Smooth muscle cell (in vitro differentiated cells): ENCODE results near the gene RPS16. TPM values are rescaled to one million over a fixed set of nuclear protein-coding genes. Genes with fewer than 3 reads are reported as not detected.

ENCODE experiments used
- DNase-seq: peaks from one replicate; lab custom pipeline; 2025; ENCODE audit not compliant: unreplicated experiment; lab: John Stamatoyannopoulos, UW
- H2AFZ ChIP-seq: fragments of 200-600 bp; sonication (generic); 2 replicates; pipeline ENCODE4 v1.6.0; 2016; ENCODE audit warnings: antibody characterized with exemption, low read depth, mild to moderate bottlenecking
- H3F3A ChIP-seq: fragments of 200-600 bp; sonication (generic); 2 replicates; pipeline ENCODE4 v1.6.0; 2017; ENCODE audit warnings: antibody characterized with exemption, low read depth
- H3K27ac ChIP-seq: fragments of 200-600 bp; sonication (generic); 2 replicates; pipeline ENCODE4 v1.5.1; 2016; ENCODE audit warnings: low read depth, mild to moderate bottlenecking
- H3K27me3 ChIP-seq: fragments of 200-600 bp; sonication (generic); 2 replicates; pipeline ENCODE4 v1.6.1; 2016; ENCODE audit warnings: low read depth, mild to moderate bottlenecking
- H3K36me3 ChIP-seq: fragments of 200-600 bp; sonication (generic); 2 replicates; pipeline ENCODE4 v1.5.1; 2016; ENCODE audit warnings: low read depth
- H3K4me1 ChIP-seq: fragments of 200-600 bp; sonication (generic); 2 replicates; pipeline ENCODE4 v1.5.1; 2016; ENCODE audit warnings: low read depth
- H3K4me2 ChIP-seq: fragments of 200-600 bp; sonication (generic); 2 replicates; pipeline ENCODE4 v1.6.0; 2016; ENCODE audit warnings: mild to moderate bottlenecking
- H3K4me3 ChIP-seq: fragments of 200-600 bp; sonication (generic); 2 replicates; pipeline ENCODE4 v1.5.1; 2016; ENCODE audit warnings: mild to moderate bottlenecking
- H3K79me2 ChIP-seq: fragments of 200-600 bp; sonication (generic); 2 replicates; pipeline ENCODE4 v1.6.0; 2016; ENCODE audit warnings: low read depth, mild to moderate bottlenecking
- H3K9ac ChIP-seq: fragments of 200-600 bp; sonication (generic); 2 replicates; pipeline ENCODE4 v1.6.0; 2016; ENCODE audit warnings: low read depth
- H3K9me3 ChIP-seq: fragments of 200-600 bp; sonication (generic); replicated peaks from 2 replicates; pipeline ENCODE4 v1.5.1; 2016; ENCODE audit warnings: low read depth
- H4K20me1 ChIP-seq: fragments of 200-600 bp; sonication (generic); 2 replicates; pipeline ENCODE4 v1.6.0; 2016; ENCODE audit warnings: low read depth
- CTCF ChIP-seq: fragments of 200-600 bp; sonication (generic); IDR thresholded peaks from 2 replicates; pipeline ENCODE4 v1.5.1; 2017; ENCODE audit warnings: borderline replicate concordance, mild to moderate bottlenecking, antibody characterized with exemption; ENCODE audit not compliant: insufficient read depth, poor library complexity, severe bottlenecking
- WGBS: methylation state at CpG from one replicate; pipeline ENCODE4 v1.1.7; 2016; ENCODE audit warnings: low lambda C conversion rate; 5-methylcytosine and 5-hydroxymethylcytosine counted together
- polyA plus RNA-seq: library from polyadenylated mRNA; unstranded; fragments of >200 nt; fragmentation: Nextera tagmentation; extraction: Ambion mirVana; gene quantifications from 2 replicates; pipeline ENCODE4 v1.2.1, GENCODE V29; 2016
- total RNA-seq: library from RNA; depleted of rRNA; stranded (reverse); fragments of >200 nt; gene quantifications from 2 replicates; pipeline ENCODE4 v1.2.3, GENCODE V29; 2014

The RPS16 gene
- total and polyA plus RNA-seq, 2 experiments from 2014 or later: 97.1 to 539 TPM

GRCh38 chr19:39433480-39434079 is 2.2 kb downstream of the RPS16 start:
- TF ChIP-seq CTCF: no peak
- DNase-seq: no peak
- WGBS: 97% methylated on average over 8 of the region's 8 CpGs
- Histone ChIP-seq H3K4me3 (no peak overlapping the region), H2AFZ (no peak overlapping the region), H4K20me1 (peaks cover 24% of the 10 kb centered on the region), H3K9me3 (no peaks in the 10 kb centered on the region), H3F3A (peaks cover 39% of the 10 kb centered on the region), H3K79me2 (peaks cover 32% of the 10 kb centered on the region), H3K9ac (peak overlapping the region; percentile 95), H3K4me2 (no peak overlapping the region), H3K27me3 (no peaks in the 10 kb centered on the region), H3K36me3 (peaks cover 15% of the 10 kb centered on the region), H3K4me1 (peaks cover 27% of the 10 kb centered on the region), H3K27ac (peak overlapping the region; percentile 76)

- H3K27me3 ChIP-seq: no peaks in the 10 kb centered on the region
- no peak overlapping the region for H3K4me3 ChIP-seq
- H3K9me3 ChIP-seq: no peaks in the 10 kb centered on the region
- peaks cover 24% of the 10 kb centered on the region for H4K20me1 ChIP-seq
- no peak overlapping the region for H3K9ac ChIP-seq
- peaks cover 32% of the 10 kb centered on the region for H3K79me2 ChIP-seq
- no peak for DNase-seq
- H3F3A ChIP-seq: peaks cover 47% of the 10 kb centered on the region
- no peak for TF ChIP-seq CTCF
- peak overlapping the region; percentile 91 for H3K27ac ChIP-seq
- 96% methylated on average over 8 of the region's 8 CpGs for WGBS
- no peak overlapping the region for H2AFZ ChIP-seq
- H3K4me2 ChIP-seq: no peak overlapping the region
- H3K36me3 ChIP-seq: peaks cover 15% of the 10 kb centered on the region
- peaks cover 31% of the 10 kb centered on the region for H3K4me1 ChIP-seq
Measured at GRCh38 chr19:39432677-39433025, 3.1 kb downstream of the RPS16 start.

- no peak overlapping the region for H3K4me3 ChIP-seq
Measured at GRCh38 chr19:39430675-39431593, 4.8 kb downstream of the RPS16 start.

More at GRCh38 chr19:39430675-39431593, 4.8 kb downstream of the RPS16 start:
- no peaks in the 10 kb centered on the region for H3K9me3 ChIP-seq
- H3K4me1 ChIP-seq: peaks cover 25% of the 10 kb centered on the region
- no peak overlapping the region for H3K4me2 ChIP-seq
- peaks cover 15% of the 10 kb centered on the region for H3K36me3 ChIP-seq
- H3K9ac ChIP-seq: peak overlapping the region; percentile 81
- H2AFZ ChIP-seq: no peak overlapping the region
- no peaks in the 10 kb centered on the region for H3K27me3 ChIP-seq
- peaks cover 24% of the 10 kb centered on the region for H4K20me1 ChIP-seq
- H3K27ac ChIP-seq: peak overlapping the region; percentile 91
- TF ChIP-seq CTCF: no peak
- WGBS: 48% methylated on average over 25 of the region's 25 CpGs
- H3F3A ChIP-seq: peaks cover 58% of the 10 kb centered on the region
- DNase-seq: no peak
- peaks cover 32% of the 10 kb centered on the region for H3K79me2 ChIP-seq
